ENCODE data around the gene ZBTB37.
"Not testable (repeated sequence)": the region's sequence is repeated elsewhere in the genome, so short reads cannot be mapped to it uniquely, and the experiment has no call there.

ZBTB37 gene

GRCh38 chr1:173868266-173869020, at the start of gene ZBTB37:
Gene ZBTB37 (plus strand): TSS chr1:173868380. CDS start chr1:173870226, 1,846 bp downstream.
- DNase-seq, result peak; percentile 60

- no peak for DNase-seq
Measured at GRCh38 chr1:173818459-173818858, 49.7 kb upstream of the ZBTB37 start.

GRCh38 chr1:173821680-173822079, 46.5 kb upstream of the ZBTB37 start:
- DNase-seq, result no peak

- DNase-seq, result no peak
Measured at GRCh38 chr1:173823781-173824314, 44.3 kb upstream of the ZBTB37 start.

- peak; percentile 51 for DNase-seq
Measured at GRCh38 chr1:173824315-173825081, 43.7 kb upstream of the ZBTB37 start, which contains the start of the genes CENPL and DARS2. Gene CENPL (minus strand): TSS chr1:173824883. CDS start chr1:173811299, 13,584 bp downstream. Gene DARS2 (plus strand): TSS chr1:173824673. CDS start chr1:173825230, 557 bp downstream.

- no peak for DNase-seq
Measured at GRCh38 chr1:173827611-173828010, 40.6 kb upstream of the ZBTB37 start.

- DNase-seq, result no peak
Measured at GRCh38 chr1:173832748-173833147, 35.4 kb upstream of the ZBTB37 start.

GRCh38 chr1:173852105-173852504, 16.1 kb upstream of the ZBTB37 start:
- DNase-seq, result no peak

- DNase-seq, result no peak
Measured at GRCh38 chr1:173853074-173853473, 15.1 kb upstream of the ZBTB37 start.

- no peak for DNase-seq
Measured at GRCh38 chr1:173856014-173856413, 12.2 kb upstream of the ZBTB37 start.

GRCh38 chr1:173856903-173857302, 11.3 kb upstream of the ZBTB37 start:
- DNase-seq, result no peak

GRCh38 chr1:173857363-173857917, 10.7 kb upstream of the ZBTB37 start:
- DNase-seq, result no peak

- not testable (repeated sequence) for DNase-seq
Measured at GRCh38 chr1:173859547-173859946, 8.6 kb upstream of the ZBTB37 start.

GRCh38 chr1:173860065-173860464, 8.1 kb upstream of the ZBTB37 start:
- no peak for DNase-seq

GRCh38 chr1:173861731-173862145, 6.4 kb upstream of the ZBTB37 start:
- DNase-seq, result no peak

- not testable (repeated sequence) for DNase-seq
Measured at GRCh38 chr1:173862146-173862768, 5.9 kb upstream of the ZBTB37 start.

GRCh38 chr1:173862769-173863223, 5.4 kb upstream of the ZBTB37 start:
- no peak for DNase-seq

GRCh38 chr1:173863224-173864161, 4.7 kb upstream of the ZBTB37 start:
- DNase-seq, result no peak

GRCh38 chr1:173864179-173864867, 3.9 kb upstream of the ZBTB37 start:
- DNase-seq, result no peak

GRCh38 chr1:173865468-173866164, 2.6 kb upstream of the ZBTB37 start:
- no peak for DNase-seq
